ENCODE measurements around the gene CDC14B.

GRCh38 chr9:96514800-96515158, 104.9 kb downstream of the CDC14B start:
- TF ChIP-seq CTCF (IDR thresholded peaks at IDR 0.05; ENCODE audit: borderline replicate concordance, extremely low read depth, low read length, poor library complexity, severe bottlenecking) (no peak), EZH2 (IDR thresholded peaks at IDR 0.05; ENCODE audit: borderline replicate concordance, low read depth, low read length, severe bottlenecking) (no peak)
